Peyer's patch (tissue), 4 donors: ENCODE results near the gene SEC14L5. TPM values are rescaled to one million over a fixed set of nuclear protein-coding genes. Genes with fewer than 3 reads are reported as not detected.
A peak's percentile ranks its signal among the peaks of the same experiment; 100 is the strongest.

Source experiments
- DNase-seq, 3 donors: peaks; one replicate each; pipeline ENCODE4 v3.0.0-alpha.2; 2017 to 2019
- H3K27ac ChIP-seq, 4 donors: fragments of 200-600 bp; sonication (generic); one replicate each; pipeline ENCODE4 v1.5.1; 2016 to 2019
- H3K27me3 ChIP-seq, 2 donors: fragments of 200-600 bp; sonication (generic); one replicate each; pipeline ENCODE4 v1.5.1; 2019
- H3K36me3 ChIP-seq, 3 donors: fragments of 200-600 bp; sonication (generic); one replicate each; pipeline ENCODE4 v1.5.1; 2016 to 2019
- H3K4me1 ChIP-seq, 4 donors: fragments of 200-600 bp; sonication (generic); one replicate each; pipeline ENCODE4 v1.5.1; 2016 to 2019
- H3K4me3 ChIP-seq, 4 donors: fragments of 200-600 bp; sonication (generic); 1 replicate in 3 of 4; 2 replicates in 1 of 4; pipeline ENCODE4 v1.5.1; 2016 to 2019; ENCODE audit warnings: mild to moderate bottlenecking in 1 of 4
- H3K9me3 ChIP-seq, 4 donors: fragments of 200-600 bp; sonication (generic); one replicate each; pipeline ENCODE4 v1.5.1; 2016 to 2019; ENCODE audit warnings: mild to moderate bottlenecking in 1 of 4
- POLR2A ChIP-seq, 2 donors: fragments of 450-650 bp; IDR thresholded peaks; one replicate each; pipeline ENCODE4 v1.5.1; 2017; ENCODE audit warnings: antibody characterized with exemption in 2 of 2, mild to moderate bottlenecking in 2 of 2, moderate library complexity in 2 of 2
- total RNA-seq, 4 donors: library from RNA; depleted of rRNA; stranded (reverse); fragments of >200 nt; gene quantifications; one replicate each; pipeline ENCODE4 v1.1.0, GENCODE V29; 2016
- TF ChIP-seq, protein P1 (sequence below), 6 experiments: fragments of 450-650 bp in 4 of 6; fragments of 200-600 bp in 2 of 6; sonication (generic) in 1 of 6; IDR thresholded peaks; one replicate each; pipeline ENCODE4 v1.5.1; 2017 to 2019; ENCODE audit warnings: antibody characterized with exemption in 6 of 6, mild to moderate bottlenecking in 3 of 6, moderate library complexity in 1 of 6

Gene SEC14L5
- total RNA-seq, 4 donors from 2014 or later: 0.13 to 2.0 (median 1.1) TPM

- TF ChIP-seq, protein P1, sequence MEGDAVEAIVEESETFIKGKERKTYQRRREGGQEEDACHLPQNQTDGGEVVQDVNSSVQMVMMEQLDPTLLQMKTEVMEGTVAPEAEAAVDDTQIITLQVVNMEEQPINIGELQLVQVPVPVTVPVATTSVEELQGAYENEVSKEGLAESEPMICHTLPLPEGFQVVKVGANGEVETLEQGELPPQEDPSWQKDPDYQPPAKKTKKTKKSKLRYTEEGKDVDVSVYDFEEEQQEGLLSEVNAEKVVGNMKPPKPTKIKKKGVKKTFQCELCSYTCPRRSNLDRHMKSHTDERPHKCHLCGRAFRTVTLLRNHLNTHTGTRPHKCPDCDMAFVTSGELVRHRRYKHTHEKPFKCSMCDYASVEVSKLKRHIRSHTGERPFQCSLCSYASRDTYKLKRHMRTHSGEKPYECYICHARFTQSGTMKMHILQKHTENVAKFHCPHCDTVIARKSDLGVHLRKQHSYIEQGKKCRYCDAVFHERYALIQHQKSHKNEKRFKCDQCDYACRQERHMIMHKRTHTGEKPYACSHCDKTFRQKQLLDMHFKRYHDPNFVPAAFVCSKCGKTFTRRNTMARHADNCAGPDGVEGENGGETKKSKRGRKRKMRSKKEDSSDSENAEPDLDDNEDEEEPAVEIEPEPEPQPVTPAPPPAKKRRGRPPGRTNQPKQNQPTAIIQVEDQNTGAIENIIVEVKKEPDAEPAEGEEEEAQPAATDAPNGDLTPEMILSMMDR (IDR thresholded peaks at IDR 0.05): no peak
- no peak for TF ChIP-seq POLR2A (IDR thresholded peaks at IDR 0.05)
- H3K27ac ChIP-seq: no peak overlapping the region
- H3K9me3 ChIP-seq: no peaks in the 10 kb centered on the region
- no peaks in the 10 kb centered on the region for H3K36me3 ChIP-seq
- H3K4me3 ChIP-seq: no peak overlapping the region
- H3K27me3 ChIP-seq: peaks cover 0 to 3% of the 10 kb centered on the region in 2 donors
- no peaks in the 10 kb centered on the region for H3K4me1 ChIP-seq
- no peak for DNase-seq
Measured at GRCh38 chr16:4972938-4973587, 14.9 kb downstream of the SEC14L5 start.

- no peaks in the 10 kb centered on the region for H3K36me3 ChIP-seq
- no peaks in the 10 kb centered on the region for H3K4me1 ChIP-seq
- no peak for DNase-seq
- TF ChIP-seq, protein P1 (IDR thresholded peaks at IDR 0.05): no peak
- TF ChIP-seq POLR2A (IDR thresholded peaks at IDR 0.05): no peak
- peaks cover 0 to 3% of the 10 kb centered on the region in 2 donors for H3K27me3 ChIP-seq
- no peak overlapping the region for H3K4me3 ChIP-seq
- no peaks in the 10 kb centered on the region for H3K9me3 ChIP-seq
- H3K27ac ChIP-seq: no peak overlapping the region
Measured at GRCh38 chr16:4976079-4976478, 17.9 kb downstream of the SEC14L5 start.

GRCh38 chr16:4976611-4977145 is 18.5 kb downstream of the SEC14L5 start:
- Histone ChIP-seq H3K27me3 (peaks cover 0 to 2% of the 10 kb centered on the region in 2 donors), H3K4me3 (no peak overlapping the region), H3K36me3 (no peaks in the 10 kb centered on the region), H3K27ac (no peak overlapping the region), H3K4me1 (no peaks in the 10 kb centered on the region), H3K9me3 (no peaks in the 10 kb centered on the region)
- peak in 1 of 3 donors; percentile 45 for DNase-seq
- TF ChIP-seq POLR2A (IDR thresholded peaks at IDR 0.05): no peak
- TF ChIP-seq, protein P1 (IDR thresholded peaks at IDR 0.05): no peak

DNA sequence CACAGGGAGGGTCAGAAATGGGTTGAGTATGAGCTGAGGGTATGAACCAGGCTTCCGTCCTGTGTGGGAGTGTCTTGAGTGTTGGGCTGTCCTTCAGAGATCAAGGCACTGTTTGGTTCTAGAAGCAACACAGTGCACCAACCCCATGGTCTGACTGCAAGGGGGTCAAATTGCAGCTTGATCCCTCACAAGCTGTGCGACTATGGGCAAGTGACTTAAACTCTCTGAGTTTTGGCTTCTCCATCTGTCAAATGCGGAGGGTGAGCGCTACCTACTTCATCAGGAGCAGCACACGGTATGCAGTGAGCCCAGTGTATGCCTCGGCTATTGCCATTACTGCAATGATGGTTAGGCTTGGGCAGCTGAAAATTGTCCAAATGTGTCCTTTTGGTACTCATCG is 21.0 kb downstream of the SEC14L5 start:
- no peaks in the 10 kb centered on the region for H3K4me1 ChIP-seq
- H3K9me3 ChIP-seq: no peaks in the 10 kb centered on the region

DNA sequence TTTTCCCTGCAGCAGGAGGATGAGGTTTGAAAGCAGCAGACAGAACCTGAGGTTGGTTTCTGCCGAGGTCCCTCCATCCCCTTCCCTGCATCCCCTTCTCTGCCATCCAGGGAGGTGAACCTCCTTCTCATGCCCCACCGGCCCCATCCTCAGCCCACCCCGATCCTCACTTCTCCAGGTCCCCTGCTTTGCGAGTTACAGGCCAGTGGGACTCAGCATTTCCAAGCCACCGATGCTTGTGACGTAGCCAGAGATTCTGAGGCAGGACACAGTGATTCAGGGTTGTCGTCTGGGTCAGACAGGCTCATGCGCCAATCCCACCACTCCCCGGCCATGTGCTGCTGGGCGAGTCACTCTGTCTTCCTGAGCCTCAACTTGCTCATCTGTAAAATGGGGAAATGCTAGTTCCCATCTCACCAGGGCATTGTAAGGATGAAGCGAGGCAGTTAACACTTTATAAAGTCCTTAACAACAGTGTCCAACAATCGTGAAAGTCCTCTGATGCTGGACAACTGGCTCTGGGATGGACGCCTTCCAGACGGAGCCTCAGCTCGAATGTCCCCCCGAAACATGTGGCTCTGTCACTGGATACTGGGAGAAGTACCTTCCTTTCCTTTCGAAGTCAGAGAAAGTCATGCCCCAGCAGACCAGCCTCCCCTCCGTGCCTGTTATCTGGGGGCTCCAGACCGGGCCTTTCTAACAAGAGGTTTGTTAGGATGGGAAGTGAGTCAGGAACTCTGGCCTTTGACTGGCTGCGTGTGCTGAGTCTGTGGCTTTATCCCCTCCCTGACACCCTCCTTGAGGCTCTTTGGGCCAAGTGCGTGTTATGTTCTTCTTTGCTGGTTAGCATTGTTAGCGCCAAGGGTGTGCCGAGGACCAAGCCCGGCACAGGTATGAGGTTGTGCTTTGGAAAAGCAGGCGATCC is 21.9 kb downstream of the SEC14L5 start:
- no peaks in the 10 kb centered on the region for H3K4me1 ChIP-seq
- no peaks in the 10 kb centered on the region for H3K27me3 ChIP-seq
- no peak overlapping the region for H3K27ac ChIP-seq
- DNase-seq: peak in 1 of 3 donors; percentile 37
- no peak for TF ChIP-seq POLR2A (IDR thresholded peaks at IDR 0.05)
- TF ChIP-seq, protein P1 (IDR thresholded peaks at IDR 0.05): no peak
- no peak overlapping the region for H3K4me3 ChIP-seq
- no peaks in the 10 kb centered on the region for H3K36me3 ChIP-seq
- H3K9me3 ChIP-seq: no peaks in the 10 kb centered on the region

More for the DNA sequence above, 21.0 kb downstream of the SEC14L5 start:
- Histone ChIP-seq H3K27ac (no peak overlapping the region), H3K4me3 (no peak overlapping the region), H3K27me3 (no peaks in the 10 kb centered on the region), H3K36me3 (no peaks in the 10 kb centered on the region)
- no peak for DNase-seq
- TF ChIP-seq, protein P1 (IDR thresholded peaks at IDR 0.05): no peak
- no peak for TF ChIP-seq POLR2A (IDR thresholded peaks at IDR 0.05)
